ENCODE results near the gene ODAD3.
A peak's percentile ranks its signal among the peaks of the same experiment; 100 is the strongest.
"Not testable (repeated sequence)": the region's sequence is repeated elsewhere in the genome, so short reads cannot be mapped to it uniquely, and the experiment has no call there.

The ODAD3 gene

DNA sequence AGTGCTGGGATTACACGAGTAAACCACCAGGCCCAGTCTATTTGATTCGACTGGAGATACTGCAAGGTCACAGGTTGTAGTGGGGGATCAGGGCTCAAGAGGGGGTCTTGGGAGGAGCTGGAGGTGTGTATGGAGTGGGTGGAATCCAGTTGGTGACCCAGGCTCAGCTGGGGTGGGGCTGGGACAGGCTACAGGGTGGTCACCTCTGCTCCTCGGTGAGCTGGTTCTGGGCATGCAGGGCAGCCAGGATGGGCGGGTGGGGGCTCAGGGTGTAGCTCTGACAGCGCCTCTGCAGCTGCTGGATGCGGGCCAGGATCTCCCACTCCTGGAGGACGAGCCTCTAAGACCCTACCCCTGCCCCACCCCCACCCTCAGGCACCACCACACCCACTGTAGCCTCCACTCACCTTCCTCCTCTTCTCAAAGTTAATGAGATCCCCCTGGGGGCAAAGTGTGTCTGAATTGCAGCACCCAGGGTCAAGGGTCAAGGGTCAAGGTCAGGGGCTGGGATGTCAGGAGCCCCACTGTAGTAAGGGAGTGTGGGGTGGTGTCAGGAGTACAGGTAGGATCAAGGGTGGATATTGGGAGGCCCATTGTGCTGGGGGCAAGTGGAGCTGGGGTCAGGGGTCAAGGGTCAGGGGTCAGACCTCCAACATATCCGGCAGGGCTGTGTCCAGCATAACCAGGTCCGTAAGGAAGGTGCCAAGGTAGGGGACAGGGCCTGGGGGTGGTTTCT is 32.9 kb downstream of the ODAD3 start:
- no peak for DNase-seq

DNA sequence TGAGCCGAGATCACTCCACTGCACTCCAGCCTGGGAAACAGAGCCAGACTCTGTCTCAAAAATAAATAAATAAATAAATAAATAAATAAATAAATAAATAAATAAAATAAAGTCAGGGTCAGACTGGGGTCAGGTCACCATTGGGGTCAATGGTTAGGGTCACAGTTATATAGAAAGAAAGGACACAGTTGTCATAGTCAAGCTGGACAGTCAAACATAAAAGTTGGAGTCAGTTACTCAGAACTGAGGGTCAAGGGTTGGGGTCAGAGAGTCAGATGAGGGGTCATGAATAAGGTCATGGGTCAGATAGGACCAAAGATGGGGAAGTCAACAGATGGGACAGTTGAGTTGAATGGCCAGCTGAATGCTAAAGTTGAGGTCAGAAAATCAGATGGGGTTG is 34.1 kb downstream of the ODAD3 start:
- DNase-seq = no peak

DNA sequence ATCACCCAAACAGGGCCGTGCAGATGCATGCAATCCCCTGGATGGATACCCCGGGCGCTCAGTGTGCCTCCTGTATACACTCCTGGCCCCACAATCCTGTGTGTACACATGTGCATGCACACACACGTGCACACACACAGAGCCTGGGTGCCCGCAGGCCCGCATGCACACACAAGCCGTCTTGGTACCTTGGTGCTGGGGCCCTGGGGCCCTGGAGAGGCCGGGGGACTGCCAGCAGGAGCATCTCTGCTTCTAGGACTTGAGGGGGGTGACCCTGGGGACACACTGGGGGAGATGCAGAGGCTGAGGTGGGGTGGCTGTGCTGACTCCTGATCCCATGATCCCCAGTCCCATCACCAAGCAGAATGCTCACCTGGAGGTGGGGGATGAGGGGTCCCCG is 35.3 kb downstream of the ODAD3 start:
- DNase-seq = no peak

DNA sequence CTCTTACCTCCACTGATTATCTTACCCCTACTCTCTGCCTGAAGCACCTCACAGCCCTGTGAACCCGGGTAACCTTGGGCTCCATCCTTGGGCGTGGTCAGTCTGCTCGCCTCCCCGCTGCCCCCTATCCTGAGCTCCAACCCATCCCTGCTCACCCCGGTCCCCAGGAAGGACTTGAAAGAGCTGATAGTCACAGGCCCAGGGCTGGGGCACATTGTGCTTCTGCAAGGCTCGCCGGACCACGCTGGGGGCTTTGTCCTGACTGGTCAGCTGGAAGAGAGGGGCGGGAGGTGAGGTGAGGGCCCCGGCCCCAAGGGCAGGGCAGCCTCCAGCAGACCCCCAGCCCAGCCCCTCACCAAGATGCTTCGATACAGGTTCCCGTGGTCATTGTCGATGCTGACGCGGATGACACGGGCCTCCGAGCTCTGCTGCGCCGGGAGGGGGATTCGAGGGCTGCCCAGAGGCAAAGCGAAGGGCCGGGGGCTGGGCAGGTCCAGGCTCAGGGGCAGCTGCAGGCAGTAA is 37.8 kb downstream of the ODAD3 start:
- no peak for DNase-seq

GRCh38 chr19:11390933-11391680 is 43.8 kb downstream of the ODAD3 start:
- DNase-seq = no peak

- no peak for DNase-seq
Observed at GRCh38 chr19:11390359-11390758, 44.6 kb downstream of the ODAD3 start.

- DNase-seq = peak; percentile 49
Observed at GRCh38 chr19:11387162-11388034, 47.5 kb downstream of the ODAD3 start.

DNA sequence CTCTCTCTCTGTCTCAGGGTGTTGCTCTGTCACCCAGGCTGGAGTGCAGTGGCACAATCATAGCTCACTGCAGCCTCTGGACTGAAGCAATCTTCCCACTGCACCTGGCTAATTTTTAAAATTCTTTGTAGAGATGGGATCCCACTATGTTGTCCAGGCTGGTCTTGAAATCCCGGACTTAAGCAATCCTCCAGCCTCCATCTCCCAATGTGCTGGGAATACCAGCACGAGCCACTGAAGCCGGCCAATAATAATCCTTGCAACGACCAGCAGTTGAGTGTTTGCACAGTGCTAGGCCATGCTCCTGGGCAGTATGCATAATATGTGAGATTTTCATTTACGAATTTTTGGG is 50.2 kb downstream of the ODAD3 start:
- no peak for DNase-seq

DNA sequence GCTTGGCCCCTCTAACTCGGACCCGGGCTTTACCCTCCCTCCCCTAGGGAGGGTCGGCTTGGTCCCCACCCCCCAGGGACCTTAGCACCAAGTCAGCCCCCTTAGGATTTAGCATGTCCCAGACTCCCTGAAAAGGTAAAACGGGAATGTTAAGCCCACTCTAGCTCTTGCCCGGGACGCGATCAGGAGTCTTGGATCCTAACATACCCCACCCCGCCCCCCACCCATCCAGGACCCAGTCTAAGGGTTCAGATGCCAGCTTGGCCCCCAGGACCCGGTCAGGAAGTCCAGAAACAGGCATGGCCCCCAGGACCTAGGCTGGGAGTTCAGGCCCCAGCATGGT is 51.2 kb downstream of the ODAD3 start:
- no peak for DNase-seq

- DNase-seq = peak; percentile 68
Observed at GRCh38 chr19:11382898-11383705, 51.8 kb downstream of the ODAD3 start.

GRCh38 chr19:11380653-11381537 is 54.0 kb downstream of the ODAD3 start:
- DNase-seq = peak; percentile 95

- DNase-seq = no peak
Observed at GRCh38 chr19:11379857-11380350, 55.0 kb downstream of the ODAD3 start.

DNA sequence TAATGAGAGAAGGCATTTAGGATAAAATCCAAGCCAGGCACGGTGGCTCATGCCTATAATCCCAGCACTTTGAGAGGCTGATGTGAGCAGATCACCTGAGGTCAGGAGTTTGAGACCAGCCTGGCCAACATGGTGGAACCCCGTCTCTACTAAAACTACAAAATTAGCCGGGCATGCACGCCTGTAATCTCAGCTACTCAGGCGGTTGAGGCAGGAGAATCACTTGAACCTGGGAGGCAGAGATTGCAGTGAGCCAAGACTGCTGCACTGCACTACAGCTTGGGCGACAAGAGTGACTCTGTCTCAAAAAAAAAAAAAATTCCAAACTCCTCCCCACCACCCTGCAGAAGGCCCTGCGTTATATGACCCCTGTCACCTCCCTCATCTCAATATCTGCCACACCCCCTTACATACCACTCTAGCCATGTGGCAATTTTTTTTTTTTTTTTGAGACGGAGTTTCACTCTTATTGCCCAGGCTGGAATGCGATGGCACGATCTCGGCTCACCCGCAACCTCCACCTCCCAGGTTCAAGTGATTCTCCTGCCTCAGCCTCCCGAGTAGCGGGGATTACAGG is 55.6 kb downstream of the ODAD3 start:
- DNase-seq = not testable (repeated sequence)

- DNase-seq = no peak
Observed at GRCh38 chr19:11378319-11379189, 56.4 kb downstream of the ODAD3 start.

- no peak for DNase-seq
Observed at GRCh38 chr19:11377756-11378155, 57.2 kb downstream of the ODAD3 start.

GRCh38 chr19:11377237-11377636 is 57.7 kb downstream of the ODAD3 start:
- peak; percentile 56 for DNase-seq

DNA sequence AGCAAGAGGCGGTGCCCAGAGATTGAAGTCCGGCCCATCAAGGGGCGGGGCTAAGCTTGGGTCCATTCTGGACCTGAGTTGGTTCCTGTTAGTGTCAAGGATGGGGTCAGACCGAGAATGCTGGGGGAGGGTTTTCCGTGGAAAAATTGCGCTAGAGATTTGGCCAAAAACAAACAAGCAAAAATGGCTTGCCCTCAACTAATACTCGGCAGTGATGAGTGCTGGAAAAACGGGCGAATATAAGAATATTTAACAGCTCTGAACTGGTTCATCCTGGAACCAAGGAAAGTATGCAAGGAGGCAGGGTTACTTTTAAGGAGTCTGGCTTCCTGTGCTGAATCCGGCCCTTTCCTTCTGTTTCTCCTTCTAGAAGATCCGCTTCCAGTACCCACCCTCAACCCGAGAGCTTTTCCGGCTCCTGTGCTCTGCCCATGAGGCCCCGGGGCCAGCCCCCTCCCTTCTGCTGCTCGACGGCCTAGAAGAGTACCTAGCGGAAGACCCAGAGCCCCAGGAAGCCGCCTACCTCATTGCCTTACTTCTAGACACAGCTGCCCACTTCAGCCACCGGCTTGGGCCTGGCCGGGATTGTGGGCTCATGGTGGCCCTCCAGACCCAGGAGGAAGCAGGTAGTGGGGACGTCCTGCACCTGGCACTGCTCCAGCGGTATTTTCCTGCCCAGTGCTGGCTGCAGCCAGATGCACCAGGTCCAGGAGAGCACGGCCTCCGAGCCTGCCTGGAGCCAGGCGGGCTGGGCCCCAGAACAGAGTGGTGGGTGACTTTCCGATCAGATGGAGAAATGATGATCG is 59.6 kb downstream of the ODAD3 start:
- DNase-seq = no peak

DNA sequence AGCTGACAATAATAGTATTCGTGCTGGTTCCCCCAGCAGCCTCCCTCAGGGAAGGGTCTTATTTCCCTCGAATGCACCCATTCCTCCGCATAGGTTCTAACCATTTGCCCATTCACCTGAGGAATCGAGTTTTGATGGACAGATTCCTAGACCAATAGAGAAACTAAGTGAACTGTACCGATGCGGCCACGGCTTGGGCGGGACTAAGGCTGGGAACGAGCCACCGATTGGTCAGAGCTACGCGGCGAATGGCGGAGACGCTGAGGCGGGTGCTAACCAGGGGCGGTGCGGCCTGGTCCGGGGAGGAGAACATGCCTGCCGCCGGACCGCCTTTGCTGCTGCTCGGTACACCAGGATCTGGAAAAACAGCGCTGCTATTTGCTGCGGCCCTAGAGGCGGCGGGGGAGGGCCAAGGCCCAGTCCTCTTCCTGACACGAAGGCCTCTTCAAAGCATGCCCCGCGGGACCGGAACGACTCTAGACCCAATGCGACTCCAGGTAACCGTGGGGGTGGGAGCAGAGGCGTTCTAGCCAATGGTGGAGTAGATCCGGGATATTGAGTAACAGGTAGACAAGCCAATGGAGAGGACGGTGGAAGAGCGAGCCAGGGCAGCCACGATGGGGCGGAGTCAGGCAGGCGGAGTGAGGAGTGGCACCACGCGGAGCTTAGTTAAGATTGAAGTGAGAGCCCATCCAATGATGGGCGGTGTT is 60.3 kb downstream of the ODAD3 start, which contains the start of gene SWSAP1:
SWSAP1 (plus strand) TSS at position 234 of the 710 bp plus-strand sequence; CDS start at position 249, 15 bp downstream.
- DNase-seq = peak; percentile 99
